Renal cortical epithelial cell (primary cell): Measurements from ENCODE around the gene MEGF6. TPM values are rescaled to one million over a fixed set of nuclear protein-coding genes. Genes with fewer than 3 reads are reported as not detected.

ENCODE experiments used
- DNase-seq: peaks from one replicate; pipeline ENCODE4 v3.0.0-alpha.2; 2011; ENCODE audit warnings: low read depth
- total RNA-seq: library from RNA; depleted of rRNA; stranded (reverse); fragments of >200 nt; gene quantifications from 2 replicates; pipeline ENCODE4 v1.2.3, GENCODE V29; 2014

The MEGF6 gene
- total RNA-seq, 1 donor from 2014 or later: 5.7 TPM

- DNase-seq: no peak
These were observed 33.0 kb upstream of the MEGF6 start for GRCh38 chr1:3644273-3644672.

GRCh38 chr1:3642919-3643675, 31.8 kb upstream of the MEGF6 start:
- no peak for DNase-seq

- DNase-seq: no peak
These were observed 30.5 kb upstream of the MEGF6 start for GRCh38 chr1:3641816-3642215.

- no peak for DNase-seq
These were observed 29.9 kb upstream of the MEGF6 start for GRCh38 chr1:3641046-3641760.

- no peak for DNase-seq
These were observed 29.0 kb upstream of the MEGF6 start for GRCh38 chr1:3640121-3640837.

GRCh38 chr1:3639397-3639911, 28.1 kb upstream of the MEGF6 start:
- no peak for DNase-seq

GRCh38 chr1:3638676-3639075, 27.4 kb upstream of the MEGF6 start:
- no peak for DNase-seq

GRCh38 chr1:3638027-3638426, 26.7 kb upstream of the MEGF6 start:
- DNase-seq: no peak

- no peak for DNase-seq
These were observed 25.2 kb upstream of the MEGF6 start for GRCh38 chr1:3636531-3636930.

GRCh38 chr1:3636080-3636479, 24.8 kb upstream of the MEGF6 start:
- DNase-seq: no peak

- no peak for DNase-seq
These were observed 22.9 kb upstream of the MEGF6 start for GRCh38 chr1:3634059-3634800.

- DNase-seq: no peak
These were observed 22.2 kb upstream of the MEGF6 start for GRCh38 chr1:3633344-3634058.

- no peak for DNase-seq
These were observed 21.5 kb upstream of the MEGF6 start for GRCh38 chr1:3632716-3633343.

- no peak for DNase-seq
These were observed 21.0 kb upstream of the MEGF6 start for GRCh38 chr1:3632298-3632697.

GRCh38 chr1:3631320-3632260, 20.3 kb upstream of the MEGF6 start:
- no peak for DNase-seq

GRCh38 chr1:3630914-3631313, 19.6 kb upstream of the MEGF6 start:
- no peak for DNase-seq

- no peak for DNase-seq
These were observed 18.9 kb upstream of the MEGF6 start for GRCh38 chr1:3630161-3630611.

GRCh38 chr1:3629561-3630160, 18.4 kb upstream of the MEGF6 start:
- no peak for DNase-seq

- DNase-seq: no peak
These were observed 17.1 kb upstream of the MEGF6 start for GRCh38 chr1:3628445-3628844.
